ENCODE measurements around the gene PRC1. TPM values are rescaled to one million over a fixed set of nuclear protein-coding genes. Genes with fewer than 3 reads are reported as not detected.

PRC1 gene
- total and polyA plus RNA-seq, 2 experiments from 2014 or later = 20.1 to 209 TPM

DNA sequence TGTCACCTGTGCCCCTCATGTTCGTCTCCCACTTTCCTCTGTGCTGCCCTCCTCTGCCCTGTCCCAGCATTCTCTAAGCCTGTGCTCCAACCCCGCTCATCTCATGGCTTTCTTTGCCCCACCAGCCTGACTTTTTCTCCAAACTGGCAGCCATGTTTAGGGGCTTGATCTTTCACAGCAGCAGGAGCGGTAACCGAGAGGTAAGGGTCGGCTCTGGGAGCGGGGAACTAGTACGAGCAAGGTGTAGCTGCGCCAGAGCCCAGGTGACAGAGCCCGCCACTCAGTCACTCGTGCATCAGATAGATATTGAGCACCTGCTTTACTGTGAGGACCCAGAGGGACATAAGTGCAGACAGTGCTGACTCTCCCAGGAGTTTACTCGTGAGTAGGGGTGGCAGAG lies 77.9 kb downstream of the PRC1 start:
- H3K9me3 ChIP-seq (ENCODE audit: low read depth) = no peaks in the 10 kb centered on the region
- TF ChIP-seq, protein P1, sequence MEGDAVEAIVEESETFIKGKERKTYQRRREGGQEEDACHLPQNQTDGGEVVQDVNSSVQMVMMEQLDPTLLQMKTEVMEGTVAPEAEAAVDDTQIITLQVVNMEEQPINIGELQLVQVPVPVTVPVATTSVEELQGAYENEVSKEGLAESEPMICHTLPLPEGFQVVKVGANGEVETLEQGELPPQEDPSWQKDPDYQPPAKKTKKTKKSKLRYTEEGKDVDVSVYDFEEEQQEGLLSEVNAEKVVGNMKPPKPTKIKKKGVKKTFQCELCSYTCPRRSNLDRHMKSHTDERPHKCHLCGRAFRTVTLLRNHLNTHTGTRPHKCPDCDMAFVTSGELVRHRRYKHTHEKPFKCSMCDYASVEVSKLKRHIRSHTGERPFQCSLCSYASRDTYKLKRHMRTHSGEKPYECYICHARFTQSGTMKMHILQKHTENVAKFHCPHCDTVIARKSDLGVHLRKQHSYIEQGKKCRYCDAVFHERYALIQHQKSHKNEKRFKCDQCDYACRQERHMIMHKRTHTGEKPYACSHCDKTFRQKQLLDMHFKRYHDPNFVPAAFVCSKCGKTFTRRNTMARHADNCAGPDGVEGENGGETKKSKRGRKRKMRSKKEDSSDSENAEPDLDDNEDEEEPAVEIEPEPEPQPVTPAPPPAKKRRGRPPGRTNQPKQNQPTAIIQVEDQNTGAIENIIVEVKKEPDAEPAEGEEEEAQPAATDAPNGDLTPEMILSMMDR (IDR thresholded peaks at IDR 0.05; ENCODE audit: low read depth, low read length) = no peak
- H3K4me1 ChIP-seq (ENCODE audit: low read depth) = peaks cover 5% of the 10 kb centered on the region
- DNase-seq (ENCODE audit: low read depth in 1 of 2, low spot score in 1 of 2) = no peak
- peaks cover 23% of the 10 kb centered on the region for H3K36me3 ChIP-seq
- H3K4me3 ChIP-seq = no peak overlapping the region
- peak overlapping the region; percentile 39 for H3K27ac ChIP-seq
- H3K27me3 ChIP-seq = no peaks in the 10 kb centered on the region

Other genes starting within 250 kb of the PRC1 start
- 66.3 and 79.6 TPM in 2 replicates for gene FURIN, start 125.9 kb downstream of the PRC1 start, total RNA-seq
- gene FURIN, start 125.9 kb downstream of the PRC1 start, polyA plus RNA-seq = 57.7 and 69.3 TPM in 2 replicates
- 13.3 and 19.8 TPM in 2 replicates for gene FES, start 110.0 kb downstream of the PRC1 start, total RNA-seq
- gene FES, start 110.0 kb downstream of the PRC1 start, polyA plus RNA-seq = 5.4 and 12.7 TPM in 2 replicates
- gene MAN2A2, start 91.2 kb downstream of the PRC1 start, total RNA-seq = 31.9 and 53.0 TPM in 2 replicates
- 54.3 and 66.3 TPM in 2 replicates for gene MAN2A2, start 91.2 kb downstream of the PRC1 start, polyA plus RNA-seq
- gene HDDC3, start 62.0 kb downstream of the PRC1 start, total RNA-seq = 31.2 and 32.5 TPM in 2 replicates
- 22.5 and 24.9 TPM in 2 replicates for gene HDDC3, start 62.0 kb downstream of the PRC1 start, polyA plus RNA-seq
- 61.8 and 68.2 TPM in 2 replicates for gene UNC45A, start 59.2 kb downstream of the PRC1 start, total RNA-seq
- 52.5 and 61.1 TPM in 2 replicates for gene UNC45A, start 59.2 kb downstream of the PRC1 start, polyA plus RNA-seq
- gene RCCD1, start 39.7 kb downstream of the PRC1 start, total RNA-seq = 18.6 and 43.0 TPM in 2 replicates
- gene RCCD1, start 39.7 kb downstream of the PRC1 start, polyA plus RNA-seq = 32.8 and 50.6 TPM in 2 replicates
- gene VPS33B, start 28.1 kb upstream of the PRC1 start, total RNA-seq = 5.2 and 18.7 TPM in 2 replicates
- gene VPS33B, start 28.1 kb upstream of the PRC1 start, polyA plus RNA-seq = 13.3 and 17.2 TPM in 2 replicates
- gene SV2B, start 105.7 kb upstream of the PRC1 start, total RNA-seq = 0.03 TPM in 1 of 2 replicates, not detected in the other
- 0.32 TPM in 1 of 2 replicates, not detected in the other for gene SV2B, start 105.7 kb upstream of the PRC1 start, polyA plus RNA-seq

Data from cardiac muscle cell (in vitro differentiated cells and primary cell).